Stimulated activated memory B cell treated with anti-CD40 and anti-IgM and Interleukin-4, amounts not matched to agents 10 μg/mL and 1 μg/mL and 100 μg/mL, for 72 hours (primary cell): ENCODE data around the gene CYS1.

Source experiments
- ATAC-seq: fragments of 150-1000 bp; cut with Tn5 transposase; 2 replicates; pipeline ENCODE4 v1.10.0; 2021
- H3K27ac Mint-ChIP-seq: one replicate; pipeline ENCODE4 v1.8.0; 2022; ENCODE audit warnings: mild to moderate bottlenecking, mixed read lengths
- H3K27me3 Mint-ChIP-seq: one replicate; pipeline ENCODE4 v1.8.0; 2022; ENCODE audit warnings: mixed read lengths
- H3K36me3 Mint-ChIP-seq: one replicate; pipeline ENCODE4 v1.8.0; 2022; ENCODE audit warnings: mixed read lengths
- H3K4me1 Mint-ChIP-seq: one replicate; pipeline ENCODE4 v1.8.0; 2022; ENCODE audit warnings: mixed read lengths
- H3K4me3 Mint-ChIP-seq: one replicate; pipeline ENCODE4 v1.8.0; 2022; ENCODE audit warnings: mild to moderate bottlenecking, moderate library complexity, mixed read lengths
- H3K9me3 Mint-ChIP-seq: one replicate; pipeline ENCODE4 v1.8.0; 2022; ENCODE audit warnings: mixed read lengths

CYS1 gene

DNA sequence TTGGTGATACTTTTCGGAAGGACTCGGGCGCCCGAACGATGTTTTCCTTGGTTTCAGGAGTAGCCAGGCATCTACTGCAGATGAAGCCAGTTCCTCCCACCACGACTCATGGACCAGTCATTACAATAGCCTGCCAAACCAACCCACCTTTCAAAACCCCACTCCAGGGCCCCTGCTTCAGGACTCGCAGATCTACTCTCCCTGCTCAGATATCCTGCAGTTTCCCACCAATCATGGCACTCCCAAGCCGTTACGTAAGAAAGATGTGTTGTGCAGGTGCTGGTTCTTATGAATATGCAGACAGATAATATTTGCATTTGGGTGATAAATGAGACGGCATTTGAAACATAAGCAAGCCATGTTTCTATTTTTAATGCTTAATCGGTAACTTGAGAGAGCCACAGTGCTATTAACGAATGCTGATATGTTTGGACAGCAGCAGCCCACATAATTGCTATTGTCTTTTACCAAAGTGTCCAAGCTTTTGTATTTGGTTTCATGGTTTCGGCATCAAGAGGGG lies 3.5 kb upstream of the CYS1 start:
- Mint-ChIP-seq H3K4me3 (no peak overlapping the region), H3K27me3 (peaks cover 57% of the 10 kb centered on the region), H3K27ac (no peak overlapping the region), H3K9me3 (no peaks in the 10 kb centered on the region), H3K36me3 (no peaks in the 10 kb centered on the region), H3K4me1 (peaks cover 37% of the 10 kb centered on the region)
- no peak for ATAC-seq

DNA sequence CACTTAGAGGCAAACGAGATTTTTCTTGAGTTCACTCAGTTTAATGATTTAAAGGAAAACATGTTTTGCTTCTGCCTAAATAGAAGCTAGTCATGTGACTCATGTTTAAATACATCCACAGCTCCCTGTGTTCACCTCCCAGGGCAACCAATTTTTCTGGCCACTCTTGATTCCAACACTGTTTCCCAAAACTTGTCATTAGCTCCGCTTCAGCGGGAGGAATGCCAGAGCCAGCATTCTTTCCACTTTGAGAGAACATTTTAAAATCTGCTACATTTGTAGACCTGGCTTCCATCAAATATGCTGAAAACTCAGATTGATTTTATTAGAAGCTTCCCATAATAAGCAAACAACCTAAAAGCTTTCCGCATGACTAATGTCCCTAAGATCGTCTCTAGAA lies 2.8 kb upstream of the CYS1 start:
- H3K4me3 Mint-ChIP-seq = no peak overlapping the region
- H3K4me1 Mint-ChIP-seq = peaks cover 37% of the 10 kb centered on the region
- ATAC-seq = no peak
- no peaks in the 10 kb centered on the region for H3K9me3 Mint-ChIP-seq
- no peak overlapping the region for H3K27ac Mint-ChIP-seq
- no peaks in the 10 kb centered on the region for H3K36me3 Mint-ChIP-seq
- peaks cover 64% of the 10 kb centered on the region for H3K27me3 Mint-ChIP-seq

DNA sequence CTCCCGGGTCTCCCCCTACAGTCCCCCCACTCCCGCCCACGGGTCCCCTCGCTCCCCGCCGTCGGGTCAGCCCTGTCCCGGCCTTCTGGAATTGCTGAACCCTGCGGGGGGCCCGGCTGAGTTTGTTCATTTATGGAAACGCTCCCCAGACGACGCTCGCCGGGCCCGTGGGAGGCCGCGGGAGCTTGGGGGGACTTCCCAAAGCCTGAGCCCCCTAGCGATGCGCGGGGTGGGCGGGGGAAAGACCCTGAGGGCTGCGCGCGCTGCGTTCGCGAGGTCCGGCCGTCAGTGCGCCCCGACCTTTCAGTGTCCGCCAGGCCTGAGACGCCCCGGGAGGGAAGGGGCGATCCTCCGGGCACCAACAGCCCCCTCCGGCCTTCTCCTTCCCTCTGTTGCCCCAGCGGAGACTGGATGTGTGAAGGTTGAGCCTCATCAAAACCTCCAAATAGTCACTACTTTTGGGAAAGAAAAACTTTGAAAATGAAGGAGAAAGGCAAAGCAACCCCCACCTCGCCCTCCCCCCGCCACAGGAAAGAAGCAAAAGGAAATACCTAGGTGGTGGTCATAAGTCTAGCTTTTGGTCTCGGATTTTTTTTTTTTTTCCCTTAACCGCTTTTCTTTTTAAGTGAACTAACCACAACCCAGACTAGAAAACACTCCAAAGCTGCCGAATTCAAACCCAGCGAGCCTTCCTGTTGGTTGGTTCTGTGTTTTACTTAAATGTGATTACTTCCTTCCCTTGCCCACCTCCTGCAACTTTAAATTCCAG lies 509 bp upstream of the CYS1 start:
- Mint-ChIP-seq H3K4me1 (peaks cover 37% of the 10 kb centered on the region), H3K36me3 (no peaks in the 10 kb centered on the region), H3K4me3 (peak overlapping the region; percentile 69), H3K27me3 (peaks cover 82% of the 10 kb centered on the region), H3K9me3 (no peaks in the 10 kb centered on the region), H3K27ac (peak overlapping the region; percentile 60)
- peak; percentile 42 for ATAC-seq

DNA sequence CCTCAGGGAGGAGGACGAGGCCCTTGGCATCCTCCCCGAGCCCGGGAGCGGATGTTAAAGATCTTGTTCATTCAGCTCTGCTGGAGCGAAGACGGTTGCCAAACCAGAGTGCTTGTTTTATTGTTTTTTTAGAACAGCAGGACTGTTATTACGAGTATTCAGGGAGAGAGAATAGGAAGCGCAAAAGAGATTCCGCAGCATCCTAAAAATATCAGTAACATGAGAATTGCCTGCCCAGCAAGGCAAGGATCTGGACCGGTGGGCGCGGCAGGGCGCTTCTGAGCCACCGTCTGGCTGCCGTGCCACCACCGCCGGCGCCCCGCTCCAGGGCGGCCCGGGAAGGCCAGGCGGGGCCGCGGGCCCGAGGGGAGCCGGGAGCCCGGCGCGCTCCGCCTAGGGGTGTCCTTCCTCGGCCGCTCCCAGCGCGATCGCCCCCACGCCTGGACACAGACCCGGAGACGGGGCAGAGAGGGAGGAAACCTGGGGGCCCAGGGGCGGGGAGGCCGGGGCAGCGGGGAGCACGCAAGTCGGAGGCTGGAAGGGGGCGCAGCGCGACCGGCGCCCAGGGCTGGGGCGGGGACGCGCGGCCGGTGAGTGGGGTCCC lies 843 bp downstream of the CYS1 start:
- Mint-ChIP-seq H3K9me3 (no peaks in the 10 kb centered on the region), H3K36me3 (no peaks in the 10 kb centered on the region), H3K4me1 (peaks cover 35% of the 10 kb centered on the region), H3K4me3 (peak overlapping the region; percentile 68), H3K27me3 (peaks cover 83% of the 10 kb centered on the region), H3K27ac (peak overlapping the region; percentile 64)
- ATAC-seq = peak; percentile 52

DNA sequence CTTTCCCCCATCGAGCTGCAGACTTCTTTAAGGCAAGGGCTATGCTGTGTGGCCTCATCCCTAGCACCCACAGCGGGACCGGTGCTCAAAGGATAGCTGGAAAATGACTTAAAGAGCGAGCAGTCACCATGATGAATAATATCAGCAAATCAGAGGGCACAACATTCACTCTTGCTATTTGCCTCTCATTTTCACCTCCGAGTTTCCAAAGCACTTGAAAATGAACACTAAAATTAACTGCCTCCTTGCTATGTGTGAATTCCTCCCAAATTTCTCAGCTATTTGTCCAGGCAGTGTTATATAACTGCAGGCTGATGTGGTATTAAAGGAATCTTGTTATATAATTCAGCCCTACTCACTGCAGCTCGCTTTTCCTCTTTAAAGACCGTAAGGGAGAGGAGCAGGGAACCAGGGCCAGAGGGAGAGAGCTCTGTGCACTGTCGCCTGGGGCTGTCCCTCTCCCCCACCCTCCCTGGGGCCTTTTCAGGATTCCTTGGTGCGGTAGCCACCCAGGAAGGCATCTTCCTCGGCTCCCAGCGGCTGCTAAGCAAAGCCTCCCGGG lies 1.4 kb downstream of the CYS1 start:
- H3K4me3 Mint-ChIP-seq = peak overlapping the region; percentile 68
- peaks cover 29% of the 10 kb centered on the region for H3K4me1 Mint-ChIP-seq
- no peaks in the 10 kb centered on the region for H3K36me3 Mint-ChIP-seq
- H3K27ac Mint-ChIP-seq = peak overlapping the region; percentile 64
- peaks cover 83% of the 10 kb centered on the region for H3K27me3 Mint-ChIP-seq
- no peak for ATAC-seq
- H3K9me3 Mint-ChIP-seq = no peaks in the 10 kb centered on the region

DNA sequence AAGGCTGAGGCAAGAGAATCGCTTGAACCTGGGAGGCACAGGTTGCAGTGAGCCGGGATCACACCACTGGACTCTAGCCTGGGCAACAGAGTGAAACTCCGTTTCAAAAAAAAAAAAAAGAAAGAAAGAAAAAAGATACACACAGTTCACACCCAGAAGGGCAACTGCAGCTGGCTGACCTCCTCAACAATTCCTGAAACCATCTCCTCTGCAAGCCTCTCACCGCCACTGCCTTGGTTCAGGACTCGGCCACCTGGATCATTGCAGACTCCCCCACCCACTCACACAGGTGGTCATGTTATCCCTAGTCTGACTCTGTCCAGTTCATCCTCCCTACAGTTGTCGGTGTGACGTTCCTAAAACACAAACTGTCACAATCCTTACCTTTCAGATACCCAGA lies 2.2 kb downstream of the CYS1 start:
- peaks cover 23% of the 10 kb centered on the region for H3K4me1 Mint-ChIP-seq
- H3K9me3 Mint-ChIP-seq = no peaks in the 10 kb centered on the region
- no peak overlapping the region for H3K27ac Mint-ChIP-seq
- peaks cover 83% of the 10 kb centered on the region for H3K27me3 Mint-ChIP-seq
- no peak overlapping the region for H3K4me3 Mint-ChIP-seq
- ATAC-seq = no peak
- no peaks in the 10 kb centered on the region for H3K36me3 Mint-ChIP-seq

DNA sequence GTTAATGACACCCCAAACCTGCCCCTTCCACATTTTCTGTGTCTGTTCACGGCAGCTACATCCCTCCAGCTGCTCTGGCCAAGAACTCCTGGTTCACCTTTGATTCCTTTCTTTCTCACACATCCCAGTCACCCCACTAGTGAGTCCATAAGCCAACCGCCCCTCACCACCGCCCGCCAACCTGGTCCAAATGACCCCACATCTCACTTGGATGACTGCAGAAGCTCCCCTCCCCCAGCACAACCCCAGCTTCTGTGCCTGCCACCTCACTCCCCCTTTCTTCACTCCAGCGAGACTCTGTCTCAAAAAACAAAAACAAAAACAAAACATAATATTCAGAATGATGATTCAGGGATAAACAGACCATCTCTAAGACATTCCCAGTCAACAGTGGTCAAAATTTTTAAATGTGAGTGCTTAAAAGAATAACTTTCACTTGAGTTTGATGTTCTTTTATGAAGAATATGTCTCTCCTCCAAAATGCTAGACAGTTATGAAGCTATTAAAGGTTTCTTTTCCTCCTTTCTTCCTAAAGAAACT lies 3.2 kb downstream of the CYS1 start:
- H3K9me3 Mint-ChIP-seq = no peaks in the 10 kb centered on the region
- no peaks in the 10 kb centered on the region for H3K36me3 Mint-ChIP-seq
- H3K27ac Mint-ChIP-seq = no peak overlapping the region
- H3K4me1 Mint-ChIP-seq = peaks cover 28% of the 10 kb centered on the region
- ATAC-seq = no peak
- H3K27me3 Mint-ChIP-seq = peaks cover 83% of the 10 kb centered on the region
- no peak overlapping the region for H3K4me3 Mint-ChIP-seq

DNA sequence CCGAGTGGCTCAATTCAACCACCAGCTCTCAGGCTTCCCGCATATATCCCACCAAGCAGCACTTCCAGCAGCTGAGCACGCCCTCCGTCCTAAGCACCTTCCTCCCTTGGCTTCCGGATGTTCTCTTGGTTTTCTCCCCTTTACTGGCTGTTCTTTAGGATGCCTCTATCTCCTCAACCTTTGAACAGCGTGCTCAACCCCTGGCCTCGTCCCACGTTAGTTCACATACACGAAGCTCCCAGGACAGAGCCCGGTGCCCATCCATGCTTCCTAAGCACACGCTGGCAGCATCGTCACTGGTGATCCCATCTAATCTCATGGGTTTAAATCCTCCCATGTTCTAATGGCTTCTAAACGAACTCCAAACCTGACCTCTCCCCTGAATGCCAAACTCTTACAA lies 3.7 kb downstream of the CYS1 start:
- no peak overlapping the region for H3K27ac Mint-ChIP-seq
- no peaks in the 10 kb centered on the region for H3K9me3 Mint-ChIP-seq
- H3K36me3 Mint-ChIP-seq = no peaks in the 10 kb centered on the region
- peaks cover 77% of the 10 kb centered on the region for H3K27me3 Mint-ChIP-seq
- no peak overlapping the region for H3K4me3 Mint-ChIP-seq
- peaks cover 22% of the 10 kb centered on the region for H3K4me1 Mint-ChIP-seq
- ATAC-seq = no peak

DNA sequence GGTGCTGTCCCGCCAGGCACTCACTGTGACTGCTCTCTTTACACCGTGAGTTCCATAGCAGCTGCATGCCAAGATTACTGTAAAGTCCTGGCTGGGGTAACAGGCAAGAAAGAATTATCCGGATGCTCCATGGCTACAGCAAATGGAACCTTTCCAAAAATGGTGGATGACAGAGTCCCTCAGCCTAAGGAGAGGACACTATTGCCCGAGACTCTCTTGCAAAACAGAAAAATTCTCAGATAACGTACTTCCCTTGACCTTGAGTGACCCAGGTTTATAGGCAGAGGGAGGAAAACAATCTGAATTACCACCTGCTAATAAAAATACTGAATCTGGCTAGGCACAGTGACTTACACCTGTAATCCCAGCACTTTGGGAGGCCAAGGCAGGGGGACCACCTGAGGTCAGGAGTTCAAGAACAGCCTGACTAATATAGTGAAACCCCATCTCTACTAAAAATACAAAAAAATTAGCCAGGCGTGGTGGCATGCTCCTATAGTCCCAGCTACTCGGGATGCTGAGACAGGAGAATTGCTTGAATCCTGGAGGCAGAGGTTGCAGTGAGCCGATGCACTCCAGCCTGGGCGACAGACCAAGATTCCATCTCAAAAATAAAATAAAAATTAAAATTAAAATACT lies 4.5 kb downstream of the CYS1 start:
- H3K4me1 Mint-ChIP-seq = peaks cover 14% of the 10 kb centered on the region
- H3K9me3 Mint-ChIP-seq = no peaks in the 10 kb centered on the region
- peaks cover 72% of the 10 kb centered on the region for H3K27me3 Mint-ChIP-seq
- ATAC-seq = no peak
- no peak overlapping the region for H3K4me3 Mint-ChIP-seq
- no peak overlapping the region for H3K27ac Mint-ChIP-seq
- H3K36me3 Mint-ChIP-seq = no peaks in the 10 kb centered on the region

DNA sequence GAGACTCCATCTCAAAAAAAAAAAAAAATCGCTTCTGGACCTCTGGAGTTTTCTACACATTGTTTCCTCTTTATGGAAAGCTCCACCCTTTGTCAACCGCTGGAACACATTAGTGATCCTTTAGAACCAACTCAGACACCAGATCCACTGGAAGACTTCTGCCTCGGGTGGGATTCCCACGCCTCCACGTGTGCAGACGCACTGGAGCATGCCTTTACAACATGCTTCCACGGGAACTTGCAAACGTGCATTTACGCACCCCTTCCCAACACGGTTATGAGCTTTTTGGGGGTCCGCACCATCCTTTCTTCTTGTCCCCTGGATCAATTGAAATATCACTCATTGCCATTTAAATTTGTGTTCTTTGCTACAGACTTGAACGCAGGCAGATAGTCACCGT lies 5.1 kb downstream of the CYS1 start:
- peaks cover 72% of the 10 kb centered on the region for H3K27me3 Mint-ChIP-seq
- H3K9me3 Mint-ChIP-seq = no peaks in the 10 kb centered on the region
- H3K36me3 Mint-ChIP-seq = no peaks in the 10 kb centered on the region
- no peak overlapping the region for H3K27ac Mint-ChIP-seq
- ATAC-seq = no peak
- no peak overlapping the region for H3K4me3 Mint-ChIP-seq
- peaks cover 14% of the 10 kb centered on the region for H3K4me1 Mint-ChIP-seq

DNA sequence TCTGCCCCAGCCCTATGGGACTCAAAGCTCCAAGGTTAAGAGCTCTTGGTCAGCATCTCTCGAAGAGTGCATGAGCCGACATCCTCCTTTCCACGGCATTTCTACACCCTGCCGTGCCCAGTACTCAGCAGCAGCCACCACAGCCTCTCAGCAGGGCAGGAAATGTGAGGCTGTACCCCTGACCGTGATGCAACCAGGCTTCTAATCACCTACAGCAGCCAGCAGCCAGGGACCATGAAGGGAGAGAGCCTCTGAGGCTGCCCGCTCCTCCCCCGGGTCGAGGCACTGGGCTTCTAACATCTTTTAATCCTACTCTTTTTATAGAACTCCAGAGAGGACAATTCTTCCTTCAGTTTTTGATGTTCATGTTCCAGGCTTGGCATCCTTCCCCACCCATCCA lies 6.5 kb downstream of the CYS1 start:
- no peak overlapping the region for H3K27ac Mint-ChIP-seq
- peaks cover 8% of the 10 kb centered on the region for H3K4me1 Mint-ChIP-seq
- no peak for ATAC-seq
- no peaks in the 10 kb centered on the region for H3K36me3 Mint-ChIP-seq
- H3K4me3 Mint-ChIP-seq = no peak overlapping the region
- H3K9me3 Mint-ChIP-seq = no peaks in the 10 kb centered on the region
- H3K27me3 Mint-ChIP-seq = peaks cover 64% of the 10 kb centered on the region

DNA sequence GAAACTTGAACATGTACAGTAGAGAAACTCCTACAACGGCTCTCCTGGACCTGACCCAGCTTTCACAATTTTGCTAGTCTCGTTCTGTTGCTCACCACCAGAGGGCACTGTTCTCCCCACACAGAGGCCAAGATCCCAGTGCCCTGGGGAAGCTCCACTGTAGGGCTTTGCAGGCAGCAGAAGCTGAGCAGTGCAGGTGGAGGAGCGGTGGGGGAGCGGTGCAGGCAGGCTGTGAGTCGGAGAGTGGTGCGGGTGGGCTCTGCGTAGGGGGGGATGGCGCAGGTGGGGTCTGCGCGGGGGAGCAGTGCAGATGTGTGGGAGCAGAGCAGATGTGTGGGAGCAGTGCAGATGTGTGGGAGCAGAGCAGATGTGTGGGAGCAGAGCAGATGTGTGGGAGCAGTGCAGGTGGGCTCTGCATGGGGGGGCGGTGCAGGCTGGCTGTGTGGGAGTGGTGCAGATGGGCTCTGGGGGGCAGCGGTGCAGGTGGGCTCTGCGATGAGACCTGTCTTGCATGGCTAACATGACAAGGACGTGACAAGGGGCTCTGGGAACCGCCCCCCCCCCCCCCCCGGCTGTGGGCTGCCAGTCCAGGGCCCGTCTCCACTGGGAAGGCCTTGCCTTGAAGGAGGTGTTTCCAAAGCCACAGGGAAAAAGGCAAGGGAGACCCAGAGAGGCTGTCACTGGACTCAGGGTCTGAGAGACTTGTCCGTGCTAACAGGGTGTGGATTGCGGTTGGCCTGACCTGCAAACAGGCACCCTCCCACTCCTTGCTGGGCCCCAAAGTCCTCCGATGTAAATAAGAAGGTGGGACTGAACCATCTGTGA lies 7.3 kb downstream of the CYS1 start:
- Mint-ChIP-seq H3K36me3 (peaks cover 4% of the 10 kb centered on the region), H3K9me3 (peaks cover 5% of the 10 kb centered on the region), H3K4me1 (peaks cover 8% of the 10 kb centered on the region), H3K4me3 (no peak overlapping the region), H3K27ac (no peak overlapping the region), H3K27me3 (peaks cover 56% of the 10 kb centered on the region)
- ATAC-seq = peak; percentile 87

DNA sequence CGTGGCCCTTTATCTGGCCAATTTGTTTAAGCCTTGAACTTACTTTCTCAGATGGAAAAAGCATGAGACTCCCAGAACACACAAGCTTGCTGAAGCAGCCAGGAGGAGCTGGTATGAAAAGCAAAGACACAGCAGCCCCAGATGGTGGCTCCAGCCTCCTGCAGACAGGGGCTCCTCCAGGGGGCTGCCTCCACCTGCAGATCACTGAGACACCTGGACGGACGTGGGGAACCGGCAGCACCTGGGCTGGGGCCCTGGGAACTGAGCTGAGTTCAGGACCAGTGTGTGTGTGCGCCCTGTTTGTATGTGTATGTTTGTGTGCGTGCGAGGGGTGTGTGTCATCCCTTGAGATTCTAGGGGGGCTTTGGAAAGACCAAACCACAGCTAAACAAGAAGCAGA lies 8.6 kb downstream of the CYS1 start:
- H3K4me1 Mint-ChIP-seq = peaks cover 8% of the 10 kb centered on the region
- no peak overlapping the region for H3K4me3 Mint-ChIP-seq
- peaks cover 43% of the 10 kb centered on the region for H3K27me3 Mint-ChIP-seq
- H3K27ac Mint-ChIP-seq = no peak overlapping the region
- H3K9me3 Mint-ChIP-seq = peaks cover 6% of the 10 kb centered on the region
- no peak for ATAC-seq
- peaks cover 6% of the 10 kb centered on the region for H3K36me3 Mint-ChIP-seq

DNA sequence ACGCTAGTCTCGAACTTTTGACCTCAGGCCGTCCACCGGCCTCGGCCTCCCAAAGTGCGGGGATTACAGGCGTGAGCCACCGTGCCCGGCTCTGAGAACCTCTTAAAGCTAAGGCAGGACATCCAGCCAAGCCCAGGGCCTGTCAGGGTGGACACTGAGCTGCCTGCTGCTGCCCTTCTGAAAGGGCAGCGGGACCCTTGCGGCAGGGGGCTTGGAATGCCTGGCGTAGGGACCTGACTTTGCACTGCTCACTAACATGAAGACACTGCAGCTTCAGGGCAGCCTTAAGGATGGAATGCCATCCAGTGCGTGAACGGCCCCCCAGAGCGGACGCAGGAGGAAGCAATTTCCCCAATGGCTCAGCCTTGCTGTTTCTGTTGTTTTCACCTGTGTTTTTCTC lies 9.0 kb downstream of the CYS1 start:
- Mint-ChIP-seq H3K27ac (no peak overlapping the region), H3K4me1 (peaks cover 8% of the 10 kb centered on the region), H3K27me3 (peaks cover 39% of the 10 kb centered on the region), H3K4me3 (no peak overlapping the region), H3K36me3 (peaks cover 6% of the 10 kb centered on the region), H3K9me3 (peaks cover 6% of the 10 kb centered on the region)
- no peak for ATAC-seq
